ENCODE data around the gene GPR183.

The GPR183 gene

DNA sequence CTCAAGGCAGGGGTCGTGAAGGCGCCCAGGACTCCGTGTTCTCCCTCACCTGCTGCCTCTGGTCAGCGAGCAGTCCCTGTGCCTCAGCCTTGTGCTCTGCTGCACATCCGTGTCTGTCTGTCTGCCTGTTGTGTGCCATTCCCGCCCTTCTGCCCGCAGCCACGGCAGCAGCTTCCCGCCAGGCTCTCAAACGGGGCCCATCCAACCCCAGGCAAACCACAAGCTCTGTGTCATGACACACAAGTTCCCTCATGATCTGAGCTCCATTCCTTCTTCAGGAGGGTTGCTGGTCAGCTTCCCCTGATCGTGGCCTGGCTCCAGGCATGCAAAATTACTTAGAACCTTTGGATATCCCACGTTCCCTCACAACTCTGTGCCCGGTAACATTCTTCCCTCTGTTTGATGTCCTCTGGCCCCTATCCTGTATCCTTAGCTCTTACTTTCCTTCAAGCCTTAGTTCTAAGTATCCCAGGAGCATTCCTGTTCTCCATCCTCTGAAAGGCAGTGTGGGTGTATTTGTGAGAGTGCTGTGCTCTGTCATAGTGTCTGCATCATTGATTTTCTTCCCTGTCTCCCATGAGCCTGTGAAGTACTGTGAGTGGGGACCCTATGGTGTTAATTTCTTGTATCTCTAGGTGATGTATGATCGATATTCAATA is 3.2 kb downstream of the GPR183 start:
- H3K9ac ChIP-seq (ENCODE audit: low read length), result no peak overlapping the region
- no peaks in the 10 kb centered on the region for H3K9me2 ChIP-seq (replicated peaks; ENCODE audit: insufficient read depth, low read length)
- no peaks in the 10 kb centered on the region for H3F3A ChIP-seq (ENCODE audit: insufficient read depth)
- H3K27me3 ChIP-seq (ENCODE audit: low read length), result no peaks in the 10 kb centered on the region
- H3K4me3 ChIP-seq (ENCODE audit: insufficient read depth, low read length, poor library complexity, severe bottlenecking), result no peak overlapping the region
- H3K4me2 ChIP-seq (ENCODE audit: low read depth, low read length, poor library complexity, severe bottlenecking), result no peak overlapping the region
- 0 out of 2 replicates have a peak, but pooled peaks cover 3% of the 10 kb centered on the region for H4K20me1 ChIP-seq (ENCODE audit: low read depth, low read length)
- H3K36me3 ChIP-seq (ENCODE audit: low read length), result no peaks in the 10 kb centered on the region
- TF ChIP-seq EZH2phosphoT487 (conservative IDR thresholded peaks at IDR 0.05; ENCODE audit: low read length), result no peak
- TF ChIP-seq, protein P1, sequence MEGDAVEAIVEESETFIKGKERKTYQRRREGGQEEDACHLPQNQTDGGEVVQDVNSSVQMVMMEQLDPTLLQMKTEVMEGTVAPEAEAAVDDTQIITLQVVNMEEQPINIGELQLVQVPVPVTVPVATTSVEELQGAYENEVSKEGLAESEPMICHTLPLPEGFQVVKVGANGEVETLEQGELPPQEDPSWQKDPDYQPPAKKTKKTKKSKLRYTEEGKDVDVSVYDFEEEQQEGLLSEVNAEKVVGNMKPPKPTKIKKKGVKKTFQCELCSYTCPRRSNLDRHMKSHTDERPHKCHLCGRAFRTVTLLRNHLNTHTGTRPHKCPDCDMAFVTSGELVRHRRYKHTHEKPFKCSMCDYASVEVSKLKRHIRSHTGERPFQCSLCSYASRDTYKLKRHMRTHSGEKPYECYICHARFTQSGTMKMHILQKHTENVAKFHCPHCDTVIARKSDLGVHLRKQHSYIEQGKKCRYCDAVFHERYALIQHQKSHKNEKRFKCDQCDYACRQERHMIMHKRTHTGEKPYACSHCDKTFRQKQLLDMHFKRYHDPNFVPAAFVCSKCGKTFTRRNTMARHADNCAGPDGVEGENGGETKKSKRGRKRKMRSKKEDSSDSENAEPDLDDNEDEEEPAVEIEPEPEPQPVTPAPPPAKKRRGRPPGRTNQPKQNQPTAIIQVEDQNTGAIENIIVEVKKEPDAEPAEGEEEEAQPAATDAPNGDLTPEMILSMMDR (IDR thresholded peaks at IDR 0.05; ENCODE audit: insufficient read depth, low read length, poor library complexity, severe bottlenecking), result no peak
- no peaks in the 10 kb centered on the region for H3K79me2 ChIP-seq (ENCODE audit: insufficient read depth, low read length)
- H2AFZ ChIP-seq (ENCODE audit: low read depth, low read length, severe bottlenecking), result no peak overlapping the region
- no peaks in the 10 kb centered on the region for H3K9me3 ChIP-seq (ENCODE audit: insufficient read depth, low read length)
- no peak overlapping the region for H3K27ac ChIP-seq (ENCODE audit: low read depth, low read length)

DNA sequence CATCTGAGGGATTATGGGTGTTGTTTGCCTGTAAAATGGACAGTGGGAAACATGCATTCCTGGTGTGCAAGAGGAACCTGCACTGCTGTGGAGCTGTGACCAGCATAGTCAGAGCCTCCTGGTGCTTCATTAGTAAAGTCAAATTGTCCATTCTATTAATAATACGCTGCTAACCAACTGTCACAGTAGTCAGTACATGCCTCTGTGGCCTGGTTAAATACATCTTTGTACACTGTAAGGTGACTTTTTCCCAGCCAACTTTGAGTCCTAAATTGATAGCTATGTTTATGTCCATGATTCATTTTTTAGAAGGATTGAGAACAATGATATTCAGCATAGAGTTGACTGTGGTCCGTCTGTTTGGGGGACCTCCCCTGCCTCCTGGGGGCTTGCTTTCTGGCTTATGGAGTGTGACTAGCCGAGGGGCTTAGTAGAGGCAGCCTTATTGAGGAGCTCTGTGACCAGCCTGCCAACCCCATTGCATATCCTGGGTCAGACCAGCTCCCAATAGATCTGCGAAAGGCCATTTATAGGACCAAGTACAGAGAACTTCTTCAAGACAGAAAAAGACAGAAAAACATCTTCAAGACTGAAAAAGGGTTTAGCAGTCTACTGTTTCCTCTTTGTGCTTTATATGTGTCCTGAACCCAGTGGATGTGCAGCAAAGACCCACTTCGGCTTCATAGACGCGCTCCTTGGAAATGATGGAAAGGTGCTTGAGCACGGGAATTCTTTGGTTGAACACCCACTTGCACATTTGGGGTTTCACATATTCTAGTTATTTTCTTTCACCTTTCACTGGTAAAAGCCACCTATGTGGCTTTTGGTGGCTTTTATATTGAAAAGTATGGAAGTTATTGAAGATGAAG is 4.3 kb downstream of the GPR183 start:
- Histone ChIP-seq H3K27me3 (ENCODE audit: low read length) (no peaks in the 10 kb centered on the region), H3K9me2 (replicated peaks; ENCODE audit: insufficient read depth, low read length) (no peaks in the 10 kb centered on the region), H3K79me2 (ENCODE audit: insufficient read depth, low read length) (no peaks in the 10 kb centered on the region), H2AFZ (ENCODE audit: low read depth, low read length, severe bottlenecking) (no peak overlapping the region), H4K20me1 (ENCODE audit: low read depth, low read length) (peaks cover 4% of the 10 kb centered on the region; the same call in 1 of the 2 replicates), H3K4me2 (ENCODE audit: low read depth, low read length, poor library complexity, severe bottlenecking) (no peak overlapping the region), H3K36me3 (ENCODE audit: low read length) (no peaks in the 10 kb centered on the region), H3K27ac (ENCODE audit: low read depth, low read length) (no peak overlapping the region), H3K4me3 (ENCODE audit: insufficient read depth, low read length, poor library complexity, severe bottlenecking) (no peak overlapping the region), H3K9ac (ENCODE audit: low read length) (no peak overlapping the region), H3F3A (ENCODE audit: insufficient read depth) (no peaks in the 10 kb centered on the region), H3K9me3 (ENCODE audit: insufficient read depth, low read length) (no peaks in the 10 kb centered on the region)
- TF ChIP-seq EZH2phosphoT487 (conservative IDR thresholded peaks at IDR 0.05; ENCODE audit: low read length), result no peak
- TF ChIP-seq, protein P1 (IDR thresholded peaks at IDR 0.05; ENCODE audit: insufficient read depth, low read length, poor library complexity, severe bottlenecking), result no peak

- Histone ChIP-seq H3K9me3 (ENCODE audit: insufficient read depth, low read length) (no peaks in the 10 kb centered on the region), H3K27ac (ENCODE audit: low read depth, low read length) (no peak overlapping the region), H3K4me2 (ENCODE audit: low read depth, low read length, poor library complexity, severe bottlenecking) (no peak overlapping the region), H3K27me3 (ENCODE audit: low read length) (no peaks in the 10 kb centered on the region), H3K4me3 (ENCODE audit: insufficient read depth, low read length, poor library complexity, severe bottlenecking) (no peak overlapping the region), H2AFZ (ENCODE audit: low read depth, low read length, severe bottlenecking) (no peak overlapping the region), H4K20me1 (ENCODE audit: low read depth, low read length) (peaks cover 4% of the 10 kb centered on the region; the same call in 1 of the 2 replicates), H3K9me2 (replicated peaks; ENCODE audit: insufficient read depth, low read length) (no peaks in the 10 kb centered on the region), H3F3A (ENCODE audit: insufficient read depth) (no peaks in the 10 kb centered on the region), H3K9ac (ENCODE audit: low read length) (no peak overlapping the region), H3K36me3 (ENCODE audit: low read length) (no peaks in the 10 kb centered on the region), H3K79me2 (ENCODE audit: insufficient read depth, low read length) (no peaks in the 10 kb centered on the region)
- TF ChIP-seq EZH2phosphoT487 (conservative IDR thresholded peaks at IDR 0.05; ENCODE audit: low read length), result no peak
- TF ChIP-seq, protein P1 (IDR thresholded peaks at IDR 0.05; ENCODE audit: insufficient read depth, low read length, poor library complexity, severe bottlenecking), result no peak
Observed at GRCh38 chr13:99301913-99302636, 5.1 kb downstream of the GPR183 start.
